HepG2 (cell line): ENCODE data around the gene CADPS. TPM values are rescaled to one million over a fixed set of nuclear protein-coding genes. Genes with fewer than 3 reads are reported as not detected.
A peak's percentile ranks its signal among the peaks of the same experiment; 100 is the strongest.

Experiments used
- BORCS8-MEF2B ChIP-seq: sonication (generic); formaldehyde crosslinking; IDR thresholded peaks from 2 replicates; pipeline ENCODE4 v1.8.0; 2022; ENCODE audit warnings: mild to moderate bottlenecking, missing genetic modification reagents
- EHMT2 ChIP-seq: fragments of 200-600 bp; sonication (generic); IDR thresholded peaks from 2 replicates; pipeline ENCODE4 v1.7.0; 2017; ENCODE audit warnings: antibody characterized with exemption, low read depth, low read length, borderline replicate concordance
- FOXJ3 ChIP-seq: sonication (generic); formaldehyde crosslinking; IDR thresholded peaks from 2 replicates; pipeline ENCODE4 v1.4.0; 2020; ENCODE audit warnings: missing genetic modification reagents, mild to moderate bottlenecking, borderline replicate concordance
- GPBP1L1 ChIP-seq: sonication (generic); formaldehyde crosslinking; IDR thresholded peaks from 2 replicates; pipeline ENCODE4 v1.5.0; 2020; ENCODE audit warnings: mild to moderate bottlenecking, missing genetic modification reagents
- HNRNPL ChIP-seq: fragments of 200-400 bp; formaldehyde crosslinking; IDR thresholded peaks from 2 replicates; pipeline ENCODE4 v1.6.1; 2017; ENCODE audit warnings: mild to moderate bottlenecking, low read depth, low read length
- KLF16 ChIP-seq, 2 experiments: sonication (generic) in 1 of 2; formaldehyde crosslinking in 1 of 2; IDR thresholded peaks; 2 replicates each; pipeline versions ENCODE4 v1.6.1 to v1.8.0; 2016 to 2023; ENCODE audit warnings: missing genetic modification reagents in 2 of 2, missing compliant biosample characterization in 1 of 2
- PBX3 ChIP-seq: sonication (generic); formaldehyde crosslinking; IDR thresholded peaks from 2 replicates; pipeline ENCODE4 v1.8.1; 2023; ENCODE audit warnings: missing genetic modification reagents, inconsistent platforms, borderline replicate concordance
- SATB2 ChIP-seq: sonication (generic); formaldehyde crosslinking; IDR thresholded peaks from 2 replicates; pipeline ENCODE4 v1.5.0; 2020; ENCODE audit warnings: missing genetic modification reagents
- SIX1 ChIP-seq: sonication (generic); formaldehyde crosslinking; IDR thresholded peaks from 2 replicates; pipeline ENCODE4 v1.4.0; 2020; ENCODE audit warnings: missing genetic modification reagents, borderline replicate concordance
- SMAD1 ChIP-seq: sonication (generic); formaldehyde crosslinking; IDR thresholded peaks from 2 replicates; pipeline ENCODE4 v1.4.0; 2020; ENCODE audit warnings: missing genetic modification reagents, low read depth, mild to moderate bottlenecking, borderline replicate concordance
- SMARCC2 ChIP-seq: fragments of 450-650 bp; IDR thresholded peaks from 2 replicates; pipeline ENCODE4 v1.6.1; 2017; ENCODE audit warnings: antibody characterized with exemption, mild to moderate bottlenecking
- SP4 ChIP-seq: sonication (generic); formaldehyde crosslinking; IDR thresholded peaks from 2 replicates; pipeline ENCODE4 v1.8.1; 2023; ENCODE audit warnings: mild to moderate bottlenecking, missing genetic modification reagents
- ZFP36L2 ChIP-seq: sonication (generic); formaldehyde crosslinking; IDR thresholded peaks from 2 replicates; pipeline ENCODE4 v1.4.0; 2020; ENCODE audit warnings: missing genetic modification reagents
- ZNF431 ChIP-seq: sonication (generic); formaldehyde crosslinking; IDR thresholded peaks from 2 replicates; pipeline ENCODE4 v1.9.0; 2022; ENCODE audit warnings: missing genetic modification reagents, low read depth, mild to moderate bottlenecking, borderline replicate concordance
- ZNF644 ChIP-seq: IDR thresholded peaks from 2 replicates; pipeline ENCODE4 v1.6.1; 2016; ENCODE audit warnings: low read depth
- ZNF768 ChIP-seq: sonication (generic); formaldehyde crosslinking; IDR thresholded peaks from 2 replicates; pipeline ENCODE4 v1.4.0; 2020; ENCODE audit warnings: missing genetic modification reagents
- polyA plus RNA-seq, 8 experiments: library from polyadenylated mRNA; depleted of rRNA in 3 of 8; stranded (reverse) in 7 of 8; unstranded in 1 of 8; fragments of >200 nt; fragmentation: Illumina TruSeq in 4 of 8; extraction: Trizol in 4 of 8; gene quantifications; 2 replicates each; pipeline versions ENCODE4 v1.2.1 to v1.2.3, GENCODE V29; 2011 to 2016; ENCODE audit warnings: low read depth in 4 of 8, missing spikeins in 1 of 8, mixed read lengths in 1 of 8; ENCODE audit not compliant: insufficient read depth in 1 of 8
- total RNA-seq, 5 experiments: library from RNA; depleted of rRNA; stranded (reverse); fragments of >200 nt; fragmentation: Illumina TruSeq; extraction: Trizol; gene quantifications; 2 replicates each; pipeline ENCODE4 v1.2.3, GENCODE V29; 2016; ENCODE audit warnings: low read depth in 1 of 5
- TF ChIP-seq, protein P1 (sequence below), 2 experiments: IDR thresholded peaks; 2 replicates each; pipeline ENCODE4 v1.6.1; 2011 to 2012; ENCODE audit warnings: low read length in 2 of 2, borderline replicate concordance in 1 of 2, low read depth in 1 of 2, mild to moderate bottlenecking in 1 of 2, moderate library complexity in 1 of 2
- TF ChIP-seq, protein P2 (sequence below): sonication (generic); formaldehyde crosslinking; IDR thresholded peaks from 2 replicates; pipeline ENCODE4 v1.5.0; 2020; ENCODE audit warnings: missing genetic modification reagents
- TF ChIP-seq, protein P3 (sequence below): sonication (generic); formaldehyde crosslinking; IDR thresholded peaks from 2 replicates; pipeline ENCODE4 v1.8.0; 2022; ENCODE audit warnings: missing genetic modification reagents, mild to moderate bottlenecking, moderate library complexity, borderline replicate concordance

CADPS gene
- total and polyA plus RNA-seq, 2 of the 13 experiments (the other 11 are each of a cell fraction or from before 2014, with no cell fraction given) = not detected

GRCh38 chr3:62876064-62876463 is 848 bp upstream of the CADPS start (continued):
- TF ChIP-seq, protein P1, sequence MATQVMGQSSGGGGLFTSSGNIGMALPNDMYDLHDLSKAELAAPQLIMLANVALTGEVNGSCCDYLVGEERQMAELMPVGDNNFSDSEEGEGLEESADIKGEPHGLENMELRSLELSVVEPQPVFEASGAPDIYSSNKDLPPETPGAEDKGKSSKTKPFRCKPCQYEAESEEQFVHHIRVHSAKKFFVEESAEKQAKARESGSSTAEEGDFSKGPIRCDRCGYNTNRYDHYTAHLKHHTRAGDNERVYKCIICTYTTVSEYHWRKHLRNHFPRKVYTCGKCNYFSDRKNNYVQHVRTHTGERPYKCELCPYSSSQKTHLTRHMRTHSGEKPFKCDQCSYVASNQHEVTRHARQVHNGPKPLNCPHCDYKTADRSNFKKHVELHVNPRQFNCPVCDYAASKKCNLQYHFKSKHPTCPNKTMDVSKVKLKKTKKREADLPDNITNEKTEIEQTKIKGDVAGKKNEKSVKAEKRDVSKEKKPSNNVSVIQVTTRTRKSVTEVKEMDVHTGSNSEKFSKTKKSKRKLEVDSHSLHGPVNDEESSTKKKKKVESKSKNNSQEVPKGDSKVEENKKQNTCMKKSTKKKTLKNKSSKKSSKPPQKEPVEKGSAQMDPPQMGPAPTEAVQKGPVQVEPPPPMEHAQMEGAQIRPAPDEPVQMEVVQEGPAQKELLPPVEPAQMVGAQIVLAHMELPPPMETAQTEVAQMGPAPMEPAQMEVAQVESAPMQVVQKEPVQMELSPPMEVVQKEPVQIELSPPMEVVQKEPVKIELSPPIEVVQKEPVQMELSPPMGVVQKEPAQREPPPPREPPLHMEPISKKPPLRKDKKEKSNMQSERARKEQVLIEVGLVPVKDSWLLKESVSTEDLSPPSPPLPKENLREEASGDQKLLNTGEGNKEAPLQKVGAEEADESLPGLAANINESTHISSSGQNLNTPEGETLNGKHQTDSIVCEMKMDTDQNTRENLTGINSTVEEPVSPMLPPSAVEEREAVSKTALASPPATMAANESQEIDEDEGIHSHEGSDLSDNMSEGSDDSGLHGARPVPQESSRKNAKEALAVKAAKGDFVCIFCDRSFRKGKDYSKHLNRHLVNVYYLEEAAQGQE (IDR thresholded peaks at IDR 0.05; ENCODE audit: borderline replicate concordance in 1 of 2, low read depth in 1 of 2, low read length in 2 of 2) = peak; percentile 82 to 96
- TF ChIP-seq, protein P2, sequence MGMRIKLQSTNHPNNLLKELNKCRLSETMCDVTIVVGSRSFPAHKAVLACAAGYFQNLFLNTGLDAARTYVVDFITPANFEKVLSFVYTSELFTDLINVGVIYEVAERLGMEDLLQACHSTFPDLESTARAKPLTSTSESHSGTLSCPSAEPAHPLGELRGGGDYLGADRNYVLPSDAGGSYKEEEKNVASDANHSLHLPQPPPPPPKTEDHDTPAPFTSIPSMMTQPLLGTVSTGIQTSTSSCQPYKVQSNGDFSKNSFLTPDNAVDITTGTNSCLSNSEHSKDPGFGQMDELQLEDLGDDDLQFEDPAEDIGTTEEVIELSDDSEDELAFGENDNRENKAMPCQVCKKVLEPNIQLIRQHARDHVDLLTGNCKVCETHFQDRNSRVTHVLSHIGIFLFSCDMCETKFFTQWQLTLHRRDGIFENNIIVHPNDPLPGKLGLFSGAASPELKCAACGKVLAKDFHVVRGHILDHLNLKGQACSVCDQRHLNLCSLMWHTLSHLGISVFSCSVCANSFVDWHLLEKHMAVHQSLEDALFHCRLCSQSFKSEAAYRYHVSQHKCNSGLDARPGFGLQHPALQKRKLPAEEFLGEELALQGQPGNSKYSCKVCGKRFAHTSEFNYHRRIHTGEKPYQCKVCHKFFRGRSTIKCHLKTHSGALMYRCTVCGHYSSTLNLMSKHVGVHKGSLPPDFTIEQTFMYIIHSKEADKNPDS (CRISPR knock-in tag) = no peak
- no peak for TF ChIP-seq ZNF768 (CRISPR knock-in tag)
- TF ChIP-seq, protein P3, sequence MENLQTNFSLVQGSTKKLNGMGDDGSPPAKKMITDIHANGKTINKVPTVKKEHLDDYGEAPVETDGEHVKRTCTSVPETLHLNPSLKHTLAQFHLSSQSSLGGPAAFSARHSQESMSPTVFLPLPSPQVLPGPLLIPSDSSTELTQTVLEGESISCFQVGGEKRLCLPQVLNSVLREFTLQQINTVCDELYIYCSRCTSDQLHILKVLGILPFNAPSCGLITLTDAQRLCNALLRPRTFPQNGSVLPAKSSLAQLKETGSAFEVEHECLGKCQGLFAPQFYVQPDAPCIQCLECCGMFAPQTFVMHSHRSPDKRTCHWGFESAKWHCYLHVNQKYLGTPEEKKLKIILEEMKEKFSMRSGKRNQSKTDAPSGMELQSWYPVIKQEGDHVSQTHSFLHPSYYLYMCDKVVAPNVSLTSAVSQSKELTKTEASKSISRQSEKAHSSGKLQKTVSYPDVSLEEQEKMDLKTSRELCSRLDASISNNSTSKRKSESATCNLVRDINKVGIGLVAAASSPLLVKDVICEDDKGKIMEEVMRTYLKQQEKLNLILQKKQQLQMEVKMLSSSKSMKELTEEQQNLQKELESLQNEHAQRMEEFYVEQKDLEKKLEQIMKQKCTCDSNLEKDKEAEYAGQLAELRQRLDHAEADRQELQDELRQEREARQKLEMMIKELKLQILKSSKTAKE (CRISPR knock-in tag) = no peak
- 0 out of 2 replicates have a peak, but pooled peaks have one; percentile 26 for TF ChIP-seq PBX3 (CRISPR knock-in tag)
- TF ChIP-seq ZNF644 (CRISPR knock-in tag) = no peak
- TF ChIP-seq SMARCC2 = no peak
- TF ChIP-seq BORCS8-MEF2B (CRISPR knock-in tag) = no peak
- no peak for TF ChIP-seq ZFP36L2 (CRISPR knock-in tag)
- no peak for TF ChIP-seq GPBP1L1 (CRISPR knock-in tag)
- no peak for TF ChIP-seq ZNF431
- no peak for TF ChIP-seq FOXJ3 (CRISPR knock-in tag)
- no peak for TF ChIP-seq HNRNPL
- no peak for TF ChIP-seq KLF16 (CRISPR knock-in tag; IDR thresholded peaks at IDR 0.05)
- TF ChIP-seq SATB2 (CRISPR knock-in tag) = 0 out of 2 replicates have a peak, but pooled peaks have one; percentile 63
- TF ChIP-seq SP4 (CRISPR knock-in tag) = no peak
- TF ChIP-seq EHMT2 = peak; percentile 67
- no peak for TF ChIP-seq SMAD1 (CRISPR knock-in tag)
- TF ChIP-seq SIX1 (CRISPR knock-in tag) = no peak
